Cardiac ventricle fibroblast (primary cell): ENCODE measurements around the gene DDX60. TPM values are rescaled to one million over a fixed set of nuclear protein-coding genes. Genes with fewer than 3 reads are reported as not detected.

Experiments
- total RNA-seq: library from RNA; depleted of rRNA; stranded (reverse); fragments of >200 nt; gene quantifications from 2 replicates; pipeline ENCODE4 v1.2.3, GENCODE V29; 2015

The DDX60 gene
- 13.3 and 19.3 TPM in 2 replicates for total RNA-seq

DNA sequence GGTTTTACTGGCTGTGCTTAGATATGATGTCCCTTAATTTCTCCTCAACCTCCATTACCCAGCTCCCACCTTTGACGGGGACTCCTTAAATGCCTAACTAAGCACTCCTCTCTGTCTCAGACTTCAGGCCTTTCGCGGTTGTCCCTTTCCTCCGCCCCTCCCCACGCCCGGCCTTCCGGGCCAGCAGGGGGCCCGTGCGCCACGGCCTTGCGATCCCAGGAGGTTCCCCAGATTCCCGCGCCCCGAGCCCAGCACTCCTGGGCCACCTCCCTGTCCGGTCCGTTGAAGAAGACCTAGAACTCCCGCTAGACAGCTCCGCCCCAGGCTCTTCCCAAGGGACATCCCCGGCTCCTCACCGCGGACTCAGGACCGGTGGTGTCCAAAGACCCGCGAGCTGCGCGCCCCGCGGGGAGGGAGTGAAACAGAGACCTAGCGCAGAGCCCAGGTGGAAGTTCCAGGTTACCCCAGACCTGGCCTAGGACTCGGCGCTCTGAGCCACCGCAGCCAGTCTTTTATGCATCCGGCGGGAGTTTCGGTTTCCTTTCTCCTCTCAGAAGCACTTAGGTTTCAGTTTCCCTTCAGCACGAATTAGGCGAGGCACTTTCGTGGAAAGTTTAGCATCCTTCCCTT, at the start of gene DDX60:
Gene DDX60, minus strand, starts transcription at position 487 of the 630 bp plus-strand sequence. CDS start 7,493 bp downstream, outside the sequence.

Other genes starting within 250 kb of the DDX60 start
- 1.5 and 2.7 TPM in 2 replicates for gene ANXA10, start 226.2 kb downstream of the DDX60 start, total RNA-seq
- gene DDX60L, start 161.7 kb upstream of the DDX60 start, total RNA-seq, result 7.9 and 10.2 TPM in 2 replicates
- 16.0 and 24.9 TPM in 2 replicates for gene PALLD, start 178.3 kb upstream of the DDX60 start, total RNA-seq